HCT116 (cell line): ENCODE measurements around the gene CDK9. TPM values are rescaled to one million over a fixed set of nuclear protein-coding genes. Genes with fewer than 3 reads are reported as not detected.

ENCODE experiments used
- ATAC-seq: fragments of 200-7000 bp; cut with Tn5 transposase; 2 replicates; pipeline ENCODE4 v1.9.1; 2020; ENCODE audit warnings: mild to moderate bottlenecking, moderate library complexity
- BruUV-seq: library from RNA; stranded (reverse); fragments of 400-500 nt; replicated peaks from 2 replicates; lab custom pipeline; 2021; lab: Mats Ljungman, UMichigan
- CTCF ChIA-PET: fragments of 300-600 bp; sonication (Branson Sonifier 250); formaldehyde crosslinking; loops from one replicate; lab custom pipeline; 2021; ENCODE audit warnings: antibody characterized with exemption; lab: Charles Lee
- POLR2A ChIA-PET: fragments of 300-600, 350-600 bp; sonication (Branson Sonifier 250); formaldehyde crosslinking; loops from one replicate; lab custom pipeline; 2021; ENCODE audit warnings: antibody characterized with exemption; lab: Charles Lee
- RAD21 ChIA-PET, 2 experiments: fragments of 300-600 bp; sonication (Branson Sonifier 250); formaldehyde crosslinking; loops; one replicate each; lab custom pipeline; 2023; ENCODE audit warnings: low total read pairs in 2 of 2; ENCODE audit not compliant: uncharacterized antibody in 2 of 2, unreplicated experiment in 2 of 2, low non-redundant PET in 1 of 2; lab: Charles Lee
- DNase-seq: peaks from one replicate; pipeline ENCODE4 v3.0.0-alpha.2; 2010; ENCODE audit warnings: low read depth, low spot score
- H2AFZ ChIP-seq: fragments of 200-600 bp; shearing (Covaris generic), sonication (generic); 2 replicates; pipeline ENCODE4 v1.6.1; 2017; ENCODE audit warnings: low read depth, mixed run types, mixed read lengths, antibody characterized with exemption, low read length; ENCODE audit not compliant: poor library complexity, severe bottlenecking
- H3K27ac ChIP-seq: 2 replicates; pipeline ENCODE4 v1.5.1; 2012; ENCODE audit warnings: low read depth, low read length
- H3K27me3 ChIP-seq: fragments of 200-600 bp; sonication (generic); 2 replicates; pipeline ENCODE4 v1.6.1; 2016; ENCODE audit warnings: mixed run types, low read length, mixed read lengths; ENCODE audit not compliant: insufficient read depth
- H3K36me3 ChIP-seq, 2 experiments: fragments of 200-500 bp in 1 of 2; fragments of 200-600 bp in 1 of 2; sonication (Bioruptor generic) in 1 of 2; sonication (generic) in 1 of 2; 2 replicates each; pipeline versions ENCODE4 v1.5.1 to v1.6.1; 2014 to 2016; ENCODE audit warnings: low read length in 2 of 2, inconsistent platforms in 1 of 2, mixed read lengths in 1 of 2, mixed run types in 1 of 2; ENCODE audit not compliant: insufficient read depth in 2 of 2, control insufficient read depth in 1 of 2
- H3K4me1 ChIP-seq, 2 experiments: fragments of 200-600 bp in 1 of 2; sonication (generic) in 1 of 2; 2 replicates each; pipeline versions ENCODE4 v1.5.1 to v1.6.1; 2012 to 2017; ENCODE audit warnings: low read length in 2 of 2, inconsistent platforms in 1 of 2, mild to moderate bottlenecking in 1 of 2, mixed read lengths in 1 of 2, mixed run types in 1 of 2, moderate library complexity in 1 of 2; ENCODE audit not compliant: insufficient read depth in 2 of 2, control insufficient read depth in 1 of 2
- H3K4me2 ChIP-seq: fragments of 200-600 bp; sonication (generic); 2 replicates; pipeline ENCODE4 v1.6.1; 2017; ENCODE audit warnings: mixed run types, low read length, mixed read lengths
- H3K4me3 ChIP-seq, 2 experiments: fragments of 200-600 bp in 1 of 2; sonication (generic) in 1 of 2; replicated peaks in 1 of 2; 2 replicates each; pipeline ENCODE4 v1.5.1; 2011 to 2016; ENCODE audit warnings: low read length in 2 of 2, control low read depth in 1 of 2, low read depth in 1 of 2, mild to moderate bottlenecking in 1 of 2, mixed read lengths in 1 of 2, mixed run types in 1 of 2
- H3K79me2 ChIP-seq: fragments of 200-600 bp; sonication (generic); 2 replicates; pipeline ENCODE4 v1.6.1; 2017; ENCODE audit warnings: mild to moderate bottlenecking, mixed run types, low read length, moderate library complexity, mixed read lengths; ENCODE audit not compliant: insufficient read depth
- H3K9ac ChIP-seq: fragments of 200-600 bp; sonication (generic); 2 replicates; pipeline ENCODE4 v1.6.1; 2016; ENCODE audit warnings: low read length, mixed read lengths
- H3K9me2 ChIP-seq: fragments of 200-600 bp; sonication (generic), shearing (Covaris generic); 2 replicates; pipeline ENCODE4 v1.6.1; 2017; ENCODE audit warnings: mixed run types, mild to moderate bottlenecking, moderate library complexity; ENCODE audit not compliant: insufficient read depth
- H3K9me3 ChIP-seq, 2 experiments: fragments of 200-500 bp in 1 of 2; fragments of 200-600 bp in 1 of 2; sonication (Bioruptor generic) in 1 of 2; sonication (generic) in 1 of 2; 2 replicates each; pipeline ENCODE4 v1.6.1; 2014 to 2017; ENCODE audit warnings: low read length in 2 of 2, mixed read lengths in 2 of 2, inconsistent platforms in 1 of 2, low read depth in 1 of 2, mild to moderate bottlenecking in 1 of 2, mixed run types in 1 of 2, moderate library complexity in 1 of 2; ENCODE audit not compliant: control insufficient read depth in 1 of 2, insufficient read depth in 1 of 2
- H4K20me1 ChIP-seq: fragments of 200-600 bp; sonication (generic), shearing (Covaris generic); 2 replicates; pipeline ENCODE4 v1.6.1; 2017; ENCODE audit warnings: mixed run types, mild to moderate bottlenecking, moderate library complexity; ENCODE audit not compliant: insufficient read depth
- CTCF ChIP-seq, 3 experiments: fragments of 200-600 bp in 1 of 3; sonication (generic) in 1 of 3; IDR thresholded peaks in 2 of 3; conservative IDR thresholded peaks in 1 of 3; 2 replicates each; pipeline ENCODE4 v1.5.1; 2012 to 2017; ENCODE audit warnings: low read depth in 2 of 3, low read length in 2 of 3, antibody characterized with exemption in 1 of 3, borderline replicate concordance in 1 of 3, control low read depth in 1 of 3, mild to moderate bottlenecking in 1 of 3, mixed read lengths in 1 of 3, mixed run types in 1 of 3, moderate library complexity in 1 of 3; ENCODE audit not compliant: insufficient read depth in 1 of 3
- ELF1 ChIP-seq: IDR thresholded peaks from 2 replicates; pipeline ENCODE4 v1.6.1; 2012; ENCODE audit warnings: low read depth, borderline replicate concordance
- MAX ChIP-seq: IDR thresholded peaks from 2 replicates; pipeline ENCODE4 v1.6.1; 2012
- POLR2AphosphoS5 ChIP-seq: IDR thresholded peaks from 2 replicates; pipeline ENCODE4 v1.6.1; 2011; ENCODE audit warnings: mild to moderate bottlenecking, low read depth, low read length, moderate library complexity
- SP1 ChIP-seq: IDR thresholded peaks from 2 replicates; pipeline ENCODE4 v1.6.1; 2012; ENCODE audit warnings: low read depth
- intact Hi-C: fragments of 100-400 bp; cut with micrococcal nuclease; formaldehyde crosslinking; loops from 2 replicates; pipeline ENCODE4 v1.10.0; 2022
- total RNA-seq: library from RNA; stranded (reverse); gene quantifications from one replicate; pipeline ENCODE4 v1.2.1, GENCODE V29; 2021; ENCODE audit not compliant: unreplicated experiment

CDK9 gene
- total RNA-seq, 1 experiment from 2014 or later: 102 TPM

- POLR2A ChIA-PET: interaction anchor here (0.5 to 2.1 kb wide), 6 partner anchors 8 to 725 kb away, joined by 3 to 7 read pairs (median 5); partner anchors contain the start of gene FPGS
- H3K9me3 ChIP-seq: no peaks in the 10 kb centered on the region
- intact Hi-C loops: no loop called here
Measured at GRCh38 chr9:127793093-127793708, 7.4 kb downstream of the CDK9 start.

More at GRCh38 chr9:127793093-127793708, 7.4 kb downstream of the CDK9 start:
- BruUV-seq: no TSS peak
- Histone ChIP-seq H3K79me2 (peaks cover 27% of the 10 kb centered on the region), H2AFZ (no peak overlapping the region), H3K4me2 (no peak overlapping the region), H3K9me2 (no peaks in the 10 kb centered on the region), H3K27ac (no peak overlapping the region), H3K4me1 (peaks cover 18 to 22% of the 10 kb centered on the region in 2 experiments), H3K9ac (no peak overlapping the region), H3K36me3 (peaks cover 25 to 42% of the 10 kb centered on the region in 2 experiments), H3K4me3 (no peak overlapping the region), H4K20me1 (peaks cover 16% of the 10 kb centered on the region; the same call in 1 of the 2 replicates), H3K27me3 (no peaks in the 10 kb centered on the region)
- DNase-seq (no peak), ATAC-seq (peak; percentile 10)
- RAD21 ChIA-PET: no interaction called here
- CTCF ChIA-PET: interaction anchor here (1.3 kb wide), 2 partner anchors 9 to 12 kb away, joined by 3 read pairs; partner anchors contain the start of gene FPGS
- TF ChIP-seq ELF1 (no peak), MAX (no peak), CTCF (IDR thresholded peaks at IDR 0.05 in 2 of 3, conservative IDR thresholded peaks at IDR 0.05 in 1 of 3; ENCODE audit: borderline replicate concordance in 1 of 3, insufficient read depth in 1 of 3, low read depth in 2 of 3, low read length in 2 of 3) (no peak), SP1 (no peak), POLR2AphosphoS5 (peak; percentile 24; the same call in 1 of the 2 replicates)
